ENCODE measurements around the gene SELENOO. TPM values are rescaled to one million over a fixed set of nuclear protein-coding genes. Genes with fewer than 3 reads are reported as not detected.

The SELENOO gene
- total RNA-seq, 1 donor from 2014 or later: 17.6 TPM

GRCh38 chr22:50217543-50218152 is 16.8 kb downstream of the SELENOO start:
- TF ChIP-seq CTCF (IDR thresholded peaks at IDR 0.05): no peak
- H3K9me3 ChIP-seq: no peaks in the 10 kb centered on the region
- intact Hi-C loops (cut with DNase I): loop anchor here (10.0 kb wide), 1 partner anchor 73 kb away; no protein-coding TSS in a partner anchor
- no peak for ATAC-seq
- no peak overlapping the region for H3K4me3 ChIP-seq
- H3K27me3 ChIP-seq: no peaks in the 10 kb centered on the region
- no peak overlapping the region for H3K27ac ChIP-seq
- DNase-seq: no peak
- no peaks in the 10 kb centered on the region for H3K4me1 ChIP-seq
- H3K36me3 ChIP-seq: peaks cover 87% of the 10 kb centered on the region

GRCh38 chr22:50218153-50218995 is 17.6 kb downstream of the SELENOO start:
- intact Hi-C loops (cut with DNase I): loop anchor here (10.0 kb wide), 1 partner anchor 74 kb away; no protein-coding TSS in a partner anchor
- Histone ChIP-seq H3K4me1 (no peaks in the 10 kb centered on the region), H3K27me3 (no peaks in the 10 kb centered on the region), H3K27ac (no peak overlapping the region), H3K36me3 (peaks cover 88% of the 10 kb centered on the region), H3K9me3 (no peaks in the 10 kb centered on the region), H3K4me3 (no peak overlapping the region)
- no peak for TF ChIP-seq CTCF (IDR thresholded peaks at IDR 0.05)
- no peak for ATAC-seq
- DNase-seq: no peak

- intact Hi-C loops (cut with DNase I): loop anchor here (10.0 kb wide), 1 partner anchor 74 kb away; no protein-coding TSS in a partner anchor
- peak; percentile 82 for ATAC-seq
- no peaks in the 10 kb centered on the region for H3K9me3 ChIP-seq
- TF ChIP-seq CTCF (IDR thresholded peaks at IDR 0.05): no peak
- peaks cover 86% of the 10 kb centered on the region for H3K36me3 ChIP-seq
- H3K4me1 ChIP-seq: no peaks in the 10 kb centered on the region
- no peaks in the 10 kb centered on the region for H3K27me3 ChIP-seq
- peak; percentile 93 for DNase-seq
- no peak overlapping the region for H3K27ac ChIP-seq
- no peak overlapping the region for H3K4me3 ChIP-seq
Measured at GRCh38 chr22:50218996-50219727, 18.4 kb downstream of the SELENOO start.

- no peak for TF ChIP-seq CTCF (IDR thresholded peaks at IDR 0.05)
- no peak for ATAC-seq
- H3K4me3 ChIP-seq: no peak overlapping the region
- peaks cover 86% of the 10 kb centered on the region for H3K36me3 ChIP-seq
- H3K27me3 ChIP-seq: no peaks in the 10 kb centered on the region
- H3K27ac ChIP-seq: no peak overlapping the region
- intact Hi-C loops (cut with DNase I): loop anchor here (10.0 kb wide), 1 partner anchor 75 kb away; no protein-coding TSS in a partner anchor
- H3K9me3 ChIP-seq: no peaks in the 10 kb centered on the region
- no peaks in the 10 kb centered on the region for H3K4me1 ChIP-seq
- no peak for DNase-seq
Measured at GRCh38 chr22:50219800-50220602, 19.2 kb downstream of the SELENOO start.

All from upper lobe of right lung (tissue), 1 donor.